ENCODE measurements around the gene MTAP. TPM values are rescaled to one million over a fixed set of nuclear protein-coding genes. Genes with fewer than 3 reads are reported as not detected.

MTAP gene
- total and polyA plus RNA-seq, 2 of the 13 experiments (the other 11 are each of a cell fraction or from before 2014, with no cell fraction given): 16.7 to 51.2 TPM

GRCh38 chr9:21941337-21941995, 139.0 kb downstream of the MTAP start:
- H3K4me3 ChIP-seq (replicated peaks in 1 of 3; ENCODE audit: insufficient read depth in 1 of 3, low read depth in 2 of 3, low read length in 3 of 3): no peak overlapping the region
- CTCF ChIA-PET (ENCODE audit: low intra/inter-chr PET ratio, low total read pairs): no interaction called here
- 48% methylated on average over 4 of the region's 4 CpGs for WGBS (ENCODE audit: low lambda C conversion rate)
- H3K9me3 ChIP-seq (ENCODE audit: low read length): no peaks in the 10 kb centered on the region
- H3K27me3 ChIP-seq (ENCODE audit: control insufficient read depth in 1 of 2, insufficient read depth in 2 of 2, low read length in 2 of 2): no peaks in the 10 kb centered on the region
- no peak overlapping the region for H3K4me2 ChIP-seq (ENCODE audit: low read depth, low read length)
- H3K4me1 ChIP-seq (ENCODE audit: insufficient read depth, low read length): no peaks in the 10 kb centered on the region
- POLR2A ChIA-PET: no interaction called here
- DNase-seq (ENCODE audit: low spot score) (no peak), ATAC-seq (no peak), FAIRE-seq (no peak)
- no TSS peak for BruUV-seq (replicated peaks)
- in situ Hi-C loops (cut with HindIII; ENCODE audit: extremely low pct_ligation_motif_present, low pct_unique_long_range_greater_than_20kb): no loop called here
- no peak overlapping the region for H3K9ac ChIP-seq (ENCODE audit: insufficient read depth, low read depth, low read length)
- intact Hi-C loops (cut with micrococcal nuclease; ENCODE audit: unreplicated experiment): no loop called here
- no peaks in the 10 kb centered on the region for H4K20me1 ChIP-seq (ENCODE audit: insufficient read depth, low read length)
- no peak overlapping the region for H3K27ac ChIP-seq (ENCODE audit: extremely low read length, insufficient read depth, low read length)
- no peak for TF ChIP-seq TEF (CRISPR knock-in tag; IDR thresholded peaks at IDR 0.05)
- no peaks in the 10 kb centered on the region for H3K79me2 ChIP-seq (ENCODE audit: insufficient read depth, low read length)
- H3K36me3 ChIP-seq (replicated peaks in 1 of 2; ENCODE audit: control insufficient read depth in 1 of 2, insufficient read depth in 2 of 2, low read length in 2 of 2): no peaks in the 10 kb centered on the region
- H2AFZ ChIP-seq (ENCODE audit: low read length): no peak overlapping the region

- H3K79me2 ChIP-seq (ENCODE audit: insufficient read depth, low read length): no peaks in the 10 kb centered on the region
- intact Hi-C loops (cut with micrococcal nuclease; ENCODE audit: unreplicated experiment): no loop called here
- H3K4me2 ChIP-seq (ENCODE audit: low read depth, low read length): no peak overlapping the region
- ATAC-seq (no peak), DNase-seq (ENCODE audit: low spot score) (no peak), FAIRE-seq (no peak)
- no peak overlapping the region for H3K27ac ChIP-seq (ENCODE audit: extremely low read length, insufficient read depth, low read length)
- ChIA-PET POLR2A (no interaction called here), CTCF (ENCODE audit: low intra/inter-chr PET ratio, low total read pairs) (no interaction called here)
- no peaks in the 10 kb centered on the region for H3K4me1 ChIP-seq (ENCODE audit: insufficient read depth, low read length)
- H3K36me3 ChIP-seq (replicated peaks in 1 of 2; ENCODE audit: control insufficient read depth in 1 of 2, insufficient read depth in 2 of 2, low read length in 2 of 2): no peaks in the 10 kb centered on the region
- no peak overlapping the region for H3K9ac ChIP-seq (ENCODE audit: insufficient read depth, low read depth, low read length)
- no peak overlapping the region for H3K4me3 ChIP-seq (replicated peaks in 1 of 3; ENCODE audit: insufficient read depth in 1 of 3, low read depth in 2 of 3, low read length in 3 of 3)
- in situ Hi-C loops (cut with HindIII; ENCODE audit: extremely low pct_ligation_motif_present, low pct_unique_long_range_greater_than_20kb): no loop called here
- H3K27me3 ChIP-seq (ENCODE audit: control insufficient read depth in 1 of 2, insufficient read depth in 2 of 2, low read length in 2 of 2): no peaks in the 10 kb centered on the region
- H2AFZ ChIP-seq (ENCODE audit: low read length): no peak overlapping the region
- BruUV-seq (replicated peaks): no TSS peak
- H4K20me1 ChIP-seq (ENCODE audit: insufficient read depth, low read length): no peaks in the 10 kb centered on the region
- WGBS (ENCODE audit: low lambda C conversion rate): 5% methylated on average over 4 of the region's 4 CpGs
- no peaks in the 10 kb centered on the region for H3K9me3 ChIP-seq (ENCODE audit: low read length)
- TF ChIP-seq MTF2 (CRISPR knock-in tag; IDR thresholded peaks at IDR 0.05; ENCODE audit: borderline replicate concordance): no peak
- TF ChIP-seq TBP (CRISPR knock-in tag; IDR thresholded peaks at IDR 0.05): no peak
- TF ChIP-seq GZF1 (CRISPR knock-in tag; IDR thresholded peaks at IDR 0.05): no peak
- no peak for TF ChIP-seq ZNF552 (CRISPR knock-in tag; IDR thresholded peaks at IDR 0.05; ENCODE audit: borderline replicate concordance)
- no peak for TF ChIP-seq ZNF710 (CRISPR knock-in tag; IDR thresholded peaks at IDR 0.05; ENCODE audit: borderline replicate concordance)
- no peak for TF ChIP-seq ZIK1 (CRISPR knock-in tag; IDR thresholded peaks at IDR 0.05; ENCODE audit: borderline replicate concordance, low read depth)
- TF ChIP-seq DPF2 (CRISPR knock-in tag; IDR thresholded peaks at IDR 0.05; ENCODE audit: borderline replicate concordance, low read depth): no peak
- no peak for TF ChIP-seq TBX3 (IDR thresholded peaks at IDR 0.05; ENCODE audit: borderline replicate concordance)
- no peak for TF ChIP-seq NKX3-1 (CRISPR knock-in tag; IDR thresholded peaks at IDR 0.05)
- no peak for TF ChIP-seq ZNF724P (CRISPR knock-in tag; IDR thresholded peaks at IDR 0.05; ENCODE audit: borderline replicate concordance)
- no peak for TF ChIP-seq RELA (CRISPR knock-in tag; IDR thresholded peaks at IDR 0.05)
- TF ChIP-seq ZNF878 (CRISPR knock-in tag; IDR thresholded peaks at IDR 0.05): no peak
- TF ChIP-seq SIX1 (CRISPR knock-in tag; IDR thresholded peaks at IDR 0.05; ENCODE audit: borderline replicate concordance): no peak
- no peak for TF ChIP-seq PLRG1 (conservative IDR thresholded peaks at IDR 0.05)
- no peak for TF ChIP-seq STAG1 (CRISPR knock-in tag; IDR thresholded peaks at IDR 0.05)
- TF ChIP-seq SATB2 (CRISPR knock-in tag; IDR thresholded peaks at IDR 0.05): no peak
- TF ChIP-seq KAT7 (CRISPR knock-in tag; IDR thresholded peaks at IDR 0.05; ENCODE audit: borderline replicate concordance): no peak
- no peak for TF ChIP-seq ZNF569 (CRISPR knock-in tag; IDR thresholded peaks at IDR 0.05; ENCODE audit: borderline replicate concordance)
Observed at GRCh38 chr9:21943464-21943863, 141.0 kb downstream of the MTAP start.
